OCI-LY1 (cell line): ENCODE data around the gene PDGFRA.

Experiments used
- H2AFZ ChIP-seq: fragments of 200-600 bp; sonication (generic), shearing (Covaris generic); 2 replicates; pipeline ENCODE4 v1.6.0; 2014; ENCODE audit warnings: antibody characterized with exemption, mild to moderate bottlenecking, low read length
- H3F3A ChIP-seq: fragments of 200-600 bp; sonication (generic), shearing (Covaris generic); 2 replicates; pipeline ENCODE4 v1.6.0; 2014; ENCODE audit warnings: mild to moderate bottlenecking, antibody characterized with exemption, low read length, moderate library complexity; ENCODE audit not compliant: insufficient read depth
- H3K27ac ChIP-seq: fragments of 200-600 bp; sonication (generic); 2 replicates; pipeline ENCODE4 v1.5.1; 2014; ENCODE audit warnings: low read length, mixed run types, mild to moderate bottlenecking, low read depth; ENCODE audit not compliant: poor library complexity, severe bottlenecking
- H3K27me3 ChIP-seq: fragments of 200-600 bp; sonication (generic); 2 replicates; pipeline ENCODE4 v1.6.0; 2014; ENCODE audit warnings: antibody characterized with exemption, mild to moderate bottlenecking, low read length, moderate library complexity; ENCODE audit not compliant: insufficient read depth
- H3K36me3 ChIP-seq: fragments of 200-600 bp; sonication (generic); 2 replicates; pipeline ENCODE4 v1.6.1; 2014; ENCODE audit warnings: mild to moderate bottlenecking, antibody characterized with exemption, low read length, moderate library complexity, mixed read lengths; ENCODE audit not compliant: insufficient read depth
- H3K4me1 ChIP-seq: fragments of 200-600 bp; sonication (generic); 2 replicates; pipeline ENCODE4 v1.5.1; 2014; ENCODE audit warnings: mild to moderate bottlenecking, low read length, moderate library complexity; ENCODE audit not compliant: insufficient read depth, severe bottlenecking
- H3K4me2 ChIP-seq: fragments of 200-600 bp; sonication (generic), shearing (Covaris generic); 2 replicates; pipeline ENCODE4 v1.6.1; 2014; ENCODE audit warnings: low read length
- H3K4me3 ChIP-seq: fragments of 200-600 bp; sonication (generic); 2 replicates; pipeline ENCODE4 v1.5.1; 2014; ENCODE audit warnings: low read length, low read depth, mild to moderate bottlenecking, mixed read lengths; ENCODE audit not compliant: poor library complexity, severe bottlenecking
- H3K79me2 ChIP-seq: fragments of 200-600 bp; shearing (Covaris generic); 2 replicates; pipeline ENCODE4 v1.6.1; 2016; ENCODE audit warnings: mixed run types, low read length, mixed read lengths; ENCODE audit not compliant: insufficient read depth
- H3K9ac ChIP-seq: fragments of 200-600 bp; sonication (generic), shearing (Covaris generic); 2 replicates; pipeline ENCODE4 v1.6.1; 2014; ENCODE audit warnings: mild to moderate bottlenecking, low read length, mixed read lengths
- H3K9me2 ChIP-seq: fragments of 200-600 bp; sonication (generic), shearing (Covaris generic); 2 replicates; pipeline ENCODE4 v1.6.1; 2014; ENCODE audit warnings: low read depth, mild to moderate bottlenecking, low read length, mixed read lengths
- H3K9me3 ChIP-seq: fragments of 200-600 bp; shearing (Covaris generic); 2 replicates; pipeline ENCODE4 v1.6.1; 2014; ENCODE audit warnings: low read length, mixed read lengths
- H4K20me1 ChIP-seq: fragments of 200-600 bp; sonication (generic), shearing (Covaris generic); 2 replicates; pipeline ENCODE4 v1.6.0; 2016; ENCODE audit warnings: mild to moderate bottlenecking, low read length; ENCODE audit not compliant: insufficient read depth
- EZH2 ChIP-seq: fragments of 200-600 bp; sonication (generic), shearing (Covaris generic); IDR thresholded peaks from 2 replicates; pipeline ENCODE4 v1.8.0; 2017; ENCODE audit warnings: borderline replicate concordance, mixed run types, mild to moderate bottlenecking, antibody characterized with exemption, low read length, moderate library complexity, mixed read lengths
- TF ChIP-seq, protein P1 (sequence below): fragments of 200-600 bp; sonication (generic), shearing (Covaris generic); IDR thresholded peaks from 2 replicates; pipeline ENCODE4 v1.5.1; 2017; ENCODE audit warnings: mild to moderate bottlenecking, antibody characterized with exemption, low read length, moderate library complexity, mixed read lengths

Gene PDGFRA

DNA sequence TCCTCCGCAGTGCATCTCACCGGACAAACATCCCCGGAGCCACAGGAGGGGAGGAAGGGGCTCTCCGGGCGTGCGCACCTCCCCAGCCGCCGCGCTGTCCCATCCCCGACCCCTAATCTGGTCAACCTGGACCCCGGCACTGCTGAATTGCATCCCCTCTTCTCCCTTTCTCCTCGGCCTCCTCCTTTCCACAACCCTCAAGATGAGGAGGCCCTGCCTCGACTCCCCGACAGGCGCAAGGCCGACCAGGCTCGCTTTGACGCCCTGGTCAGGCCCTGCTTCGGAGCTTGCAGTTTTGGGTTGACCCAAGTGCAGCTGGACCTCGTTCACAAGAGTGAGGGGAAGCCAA is 2.3 kb downstream of the PDGFRA start:
- Histone ChIP-seq H3K79me2 (no peaks in the 10 kb centered on the region), H3K9me3 (no peaks in the 10 kb centered on the region), H3K4me3 (no peak overlapping the region), H3K27me3 (no peaks in the 10 kb centered on the region; the same call in 1 of the 2 replicates), H3K9ac (no peak overlapping the region), H3K27ac (no peak overlapping the region), H3K4me1 (peaks cover 26% of the 10 kb centered on the region), H2AFZ (no peak overlapping the region), H3K4me2 (no peak overlapping the region), H3K9me2 (no peaks in the 10 kb centered on the region), H4K20me1 (no peaks in the 10 kb centered on the region), H3F3A (no peaks in the 10 kb centered on the region), H3K36me3 (no peaks in the 10 kb centered on the region)
- TF ChIP-seq, protein P1, sequence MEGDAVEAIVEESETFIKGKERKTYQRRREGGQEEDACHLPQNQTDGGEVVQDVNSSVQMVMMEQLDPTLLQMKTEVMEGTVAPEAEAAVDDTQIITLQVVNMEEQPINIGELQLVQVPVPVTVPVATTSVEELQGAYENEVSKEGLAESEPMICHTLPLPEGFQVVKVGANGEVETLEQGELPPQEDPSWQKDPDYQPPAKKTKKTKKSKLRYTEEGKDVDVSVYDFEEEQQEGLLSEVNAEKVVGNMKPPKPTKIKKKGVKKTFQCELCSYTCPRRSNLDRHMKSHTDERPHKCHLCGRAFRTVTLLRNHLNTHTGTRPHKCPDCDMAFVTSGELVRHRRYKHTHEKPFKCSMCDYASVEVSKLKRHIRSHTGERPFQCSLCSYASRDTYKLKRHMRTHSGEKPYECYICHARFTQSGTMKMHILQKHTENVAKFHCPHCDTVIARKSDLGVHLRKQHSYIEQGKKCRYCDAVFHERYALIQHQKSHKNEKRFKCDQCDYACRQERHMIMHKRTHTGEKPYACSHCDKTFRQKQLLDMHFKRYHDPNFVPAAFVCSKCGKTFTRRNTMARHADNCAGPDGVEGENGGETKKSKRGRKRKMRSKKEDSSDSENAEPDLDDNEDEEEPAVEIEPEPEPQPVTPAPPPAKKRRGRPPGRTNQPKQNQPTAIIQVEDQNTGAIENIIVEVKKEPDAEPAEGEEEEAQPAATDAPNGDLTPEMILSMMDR, result no peak
- no peak for TF ChIP-seq EZH2

DNA sequence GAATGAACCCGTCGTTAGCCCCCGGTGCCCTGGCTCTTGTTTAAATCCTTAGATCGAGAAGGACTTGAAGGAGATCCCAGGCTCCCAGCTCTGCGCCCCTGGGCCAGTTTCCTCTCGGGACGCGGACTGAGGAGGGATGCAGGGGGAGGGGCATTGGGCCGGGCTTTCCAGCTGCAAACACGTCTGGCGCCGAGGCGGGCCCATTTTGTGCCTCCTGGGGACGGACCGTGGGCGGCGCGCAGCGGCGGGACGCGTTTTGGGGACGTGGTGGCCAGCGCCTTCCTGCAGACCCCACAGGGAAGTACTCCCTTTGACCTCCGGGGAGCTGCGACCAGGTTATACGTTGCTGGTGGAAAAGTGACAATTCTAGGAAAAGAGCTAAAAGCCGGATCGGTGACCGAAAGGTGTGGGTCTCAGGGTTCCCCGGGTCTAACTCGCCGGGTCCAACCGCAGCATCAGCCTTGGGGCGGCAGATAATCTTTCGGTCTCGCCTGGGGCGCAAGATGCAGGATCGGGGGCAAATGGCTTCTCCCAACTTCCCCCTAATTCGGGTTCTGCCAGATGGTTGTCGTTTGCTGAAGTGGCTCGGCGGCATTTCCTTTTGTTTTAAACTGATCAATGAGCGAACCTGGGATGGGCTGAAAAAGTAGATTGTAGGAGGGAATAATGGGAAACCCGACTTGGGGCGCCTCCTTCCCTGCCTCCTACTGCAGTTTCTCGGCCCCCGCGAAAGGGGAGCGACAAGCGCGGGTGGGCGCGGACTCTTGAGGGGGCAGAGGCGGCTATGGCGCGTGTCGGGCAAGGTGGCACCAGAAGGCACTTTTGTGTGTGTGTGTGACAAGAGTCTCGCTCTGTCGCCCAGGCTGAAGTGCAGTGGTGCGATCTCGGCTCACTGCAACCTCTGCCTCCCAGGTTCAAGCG is 2.9 kb downstream of the PDGFRA start:
- Histone ChIP-seq H3F3A (no peaks in the 10 kb centered on the region), H3K4me2 (no peak overlapping the region), H3K79me2 (no peaks in the 10 kb centered on the region), H3K9ac (no peak overlapping the region), H3K9me2 (no peaks in the 10 kb centered on the region), H3K4me1 (peaks cover 20% of the 10 kb centered on the region), H3K4me3 (no peak overlapping the region), H4K20me1 (no peaks in the 10 kb centered on the region), H3K9me3 (no peaks in the 10 kb centered on the region), H2AFZ (no peak overlapping the region), H3K27me3 (no peaks in the 10 kb centered on the region; the same call in 1 of the 2 replicates), H3K36me3 (no peaks in the 10 kb centered on the region), H3K27ac (no peak overlapping the region)
- no peak for TF ChIP-seq EZH2
- TF ChIP-seq, protein P1, result no peak

DNA sequence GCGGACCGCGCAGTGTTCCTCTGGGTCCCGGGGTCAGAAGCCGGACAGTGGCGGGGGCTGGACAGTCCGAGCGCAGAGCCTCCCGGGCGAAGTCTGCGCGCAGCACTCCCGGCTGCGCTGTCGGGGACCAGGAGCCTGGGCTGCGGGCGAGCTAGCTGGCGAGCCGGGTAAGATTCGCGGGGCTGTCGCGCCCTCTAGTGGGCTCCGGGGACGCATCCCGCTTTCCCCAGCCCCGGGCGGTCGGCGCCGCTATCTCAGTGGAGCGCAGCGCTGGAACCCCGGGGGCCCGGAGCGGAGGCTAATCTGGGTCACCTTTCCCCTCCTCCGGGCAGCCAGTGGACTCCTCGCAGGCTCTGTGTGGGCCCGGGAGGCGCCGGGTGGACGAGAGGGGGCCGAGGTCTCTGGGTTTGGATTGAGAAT is 4.2 kb downstream of the PDGFRA start:
- Histone ChIP-seq H3K4me3 (peak overlapping the region; percentile 54), H3K9ac (no peak overlapping the region), H3K27me3 (no peaks in the 10 kb centered on the region; the same call in 1 of the 2 replicates), H3K36me3 (no peaks in the 10 kb centered on the region), H3K4me2 (peak overlapping the region; percentile 66), H3K4me1 (peaks cover 13% of the 10 kb centered on the region), H4K20me1 (no peaks in the 10 kb centered on the region), H3F3A (no peaks in the 10 kb centered on the region), H3K9me3 (no peaks in the 10 kb centered on the region), H2AFZ (no peak overlapping the region), H3K79me2 (no peaks in the 10 kb centered on the region), H3K27ac (no peak overlapping the region), H3K9me2 (no peaks in the 10 kb centered on the region)
- TF ChIP-seq EZH2, result no peak
- TF ChIP-seq, protein P1, result peak; percentile 68
